GM21786 (cell line): ENCODE data around the gene ETF1.

ENCODE experiments used
- ATAC-seq: cut with Tn5 transposase; IDR thresholded peaks from one replicate; pipeline ENCODE4 v1.9.1; 2021; ENCODE audit not compliant: unreplicated experiment

The ETF1 gene

DNA sequence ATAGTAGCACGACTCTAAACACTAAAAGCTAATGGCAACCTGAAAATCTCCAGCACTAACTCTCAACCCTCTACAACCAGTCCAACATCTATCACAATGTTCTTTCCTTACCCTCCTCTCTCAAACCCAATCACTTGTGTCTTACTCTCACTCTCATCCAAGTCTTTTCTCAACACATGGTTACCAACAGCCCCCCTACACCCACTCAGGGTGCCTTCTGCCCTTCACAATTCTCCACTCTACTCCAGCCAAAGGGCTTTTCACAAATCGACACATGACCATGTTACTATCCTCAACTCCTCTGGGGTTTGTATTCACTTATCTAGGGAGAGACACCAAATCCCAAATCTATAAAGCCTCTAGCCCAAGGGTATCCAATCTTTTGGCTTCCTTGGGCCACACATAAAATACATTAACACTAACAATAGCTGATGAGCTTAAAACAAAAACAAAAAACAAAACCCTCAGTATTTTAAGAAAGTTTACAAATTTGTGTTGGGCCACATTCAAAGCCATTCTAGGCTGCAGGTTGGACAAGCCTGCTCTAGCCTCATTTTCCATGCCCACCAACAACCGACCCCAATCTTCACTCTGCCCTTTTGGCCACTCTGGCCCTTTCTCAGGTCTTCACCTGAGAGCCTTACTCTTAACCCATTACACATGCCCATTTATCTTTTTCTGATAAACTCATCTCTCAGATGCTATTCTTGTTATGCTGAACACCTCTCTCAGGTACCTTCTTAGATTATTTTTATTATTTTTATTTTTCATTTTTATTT lies 20.5 kb upstream of the ETF1 start:
- ATAC-seq = no peak

DNA sequence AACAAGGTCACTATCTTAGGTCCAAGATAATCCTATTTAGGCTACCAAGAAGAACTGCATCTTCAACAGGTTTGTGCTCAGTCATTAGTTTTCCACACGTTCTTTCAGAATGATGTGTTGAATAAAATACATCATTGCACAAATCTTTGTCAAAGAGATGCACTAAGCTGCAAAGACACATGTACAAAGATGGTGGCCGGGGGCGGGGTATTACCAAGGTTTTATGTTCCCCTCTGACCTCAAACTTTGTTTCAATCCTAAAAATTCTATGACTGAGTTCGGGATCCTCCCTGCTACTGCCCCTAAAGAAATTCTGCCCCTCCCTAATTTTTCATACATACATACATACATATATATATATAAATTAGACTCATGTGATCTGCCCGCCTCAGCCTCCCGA lies 17.9 kb upstream of the ETF1 start:
- ATAC-seq = no peak

DNA sequence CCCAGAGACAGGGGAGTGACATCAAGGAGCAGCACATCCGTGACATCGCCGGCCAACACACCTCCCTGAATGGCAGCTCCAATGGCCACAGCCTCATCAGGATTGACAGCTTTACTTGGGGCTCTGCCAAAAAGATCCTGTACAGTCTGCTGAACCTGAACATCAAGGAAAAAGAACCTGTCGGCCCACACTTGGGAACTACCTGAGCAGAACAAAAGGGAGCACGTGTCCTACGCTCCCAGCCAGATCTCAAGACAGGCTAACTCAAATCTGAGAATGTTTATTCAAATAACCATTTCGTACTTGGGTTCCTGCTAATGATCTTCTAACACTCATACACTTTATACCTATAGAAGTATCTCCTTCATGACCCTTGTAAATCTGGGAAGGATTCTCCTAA lies 16.9 kb upstream of the ETF1 start:
- no peak for ATAC-seq

GRCh38 chr5:138557677-138558076 lies 14.6 kb upstream of the ETF1 start:
- ATAC-seq = no peak

GRCh38 chr5:138554143-138554542 lies 11.1 kb upstream of the ETF1 start:
- ATAC-seq = no peak

- no peak for ATAC-seq
These were observed 10.5 kb upstream of the ETF1 start for GRCh38 chr5:138553437-138554095.

GRCh38 chr5:138552657-138553056 lies 9.6 kb upstream of the ETF1 start:
- no peak for ATAC-seq

DNA sequence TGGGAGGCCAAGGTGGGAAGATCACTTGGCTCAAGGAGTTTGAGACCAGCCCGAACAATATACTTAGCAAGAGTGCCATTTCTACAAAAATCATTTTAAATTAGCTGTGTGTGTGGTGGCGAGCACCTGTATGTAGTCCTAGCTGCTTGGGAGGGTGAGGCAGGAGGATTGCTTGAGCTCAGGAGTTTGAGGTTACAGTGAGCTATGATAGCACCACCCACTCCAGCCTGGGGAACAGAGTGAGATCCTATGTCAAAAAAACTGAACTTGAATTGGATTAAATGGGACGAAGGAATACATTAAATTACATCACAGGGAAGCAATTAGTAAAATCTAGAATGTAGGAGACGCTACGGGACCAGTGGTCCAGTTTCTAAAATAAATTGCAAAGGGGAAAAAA lies 6.4 kb upstream of the ETF1 start:
- no peak for ATAC-seq

DNA sequence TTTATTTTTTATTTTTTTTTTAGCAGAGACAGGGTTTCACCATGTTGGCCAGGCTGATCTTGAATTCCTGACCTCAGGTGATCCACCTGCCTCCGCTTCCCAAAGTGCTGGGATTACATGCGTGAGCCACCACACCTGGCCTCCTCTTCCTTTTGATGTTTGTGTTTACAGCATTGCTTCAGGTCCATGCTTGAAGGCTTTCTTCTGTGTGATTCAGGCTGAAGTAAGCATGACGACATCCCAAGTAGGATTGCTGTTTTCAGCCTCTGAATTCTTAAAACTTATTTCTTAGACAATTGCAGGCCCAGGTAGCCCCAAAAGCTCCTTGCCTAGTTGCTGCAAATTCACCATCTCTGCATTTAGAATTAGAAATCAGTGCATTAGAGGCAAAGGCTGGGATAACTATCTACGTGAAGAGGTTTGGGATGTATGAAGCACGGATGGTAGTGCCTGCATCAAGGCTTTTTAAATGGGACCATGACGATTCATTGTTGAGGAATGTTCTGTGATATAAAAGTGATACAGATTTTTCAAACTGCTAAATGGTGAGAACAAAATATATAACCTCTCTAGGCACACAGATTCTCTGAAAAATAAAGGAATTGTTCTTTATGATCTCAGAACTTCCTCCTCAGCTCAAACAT lies 3.0 kb upstream of the ETF1 start:
- ATAC-seq = no peak

- no peak for ATAC-seq
These were observed 1.4 kb upstream of the ETF1 start for GRCh38 chr5:138544181-138545134.

DNA sequence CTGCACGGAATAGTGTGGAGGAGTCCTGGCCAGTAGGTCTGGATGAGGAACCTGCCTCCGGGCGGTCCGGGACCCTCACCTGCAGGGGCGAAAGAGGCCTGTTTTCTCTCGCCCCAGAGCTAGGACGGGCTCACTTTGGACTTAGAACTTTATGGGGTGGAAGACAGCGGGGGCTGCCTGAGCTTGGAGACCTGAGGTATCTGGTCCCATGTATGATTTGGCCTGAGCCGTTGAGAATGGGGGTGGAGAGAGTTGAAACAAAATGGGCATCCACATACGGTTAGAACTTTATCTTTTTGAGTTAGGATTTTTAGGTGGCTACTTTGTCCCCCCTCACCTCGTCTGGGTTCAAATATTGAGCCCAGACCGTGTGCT lies 681 bp upstream of the ETF1 start:
- ATAC-seq = peak; percentile 34

DNA sequence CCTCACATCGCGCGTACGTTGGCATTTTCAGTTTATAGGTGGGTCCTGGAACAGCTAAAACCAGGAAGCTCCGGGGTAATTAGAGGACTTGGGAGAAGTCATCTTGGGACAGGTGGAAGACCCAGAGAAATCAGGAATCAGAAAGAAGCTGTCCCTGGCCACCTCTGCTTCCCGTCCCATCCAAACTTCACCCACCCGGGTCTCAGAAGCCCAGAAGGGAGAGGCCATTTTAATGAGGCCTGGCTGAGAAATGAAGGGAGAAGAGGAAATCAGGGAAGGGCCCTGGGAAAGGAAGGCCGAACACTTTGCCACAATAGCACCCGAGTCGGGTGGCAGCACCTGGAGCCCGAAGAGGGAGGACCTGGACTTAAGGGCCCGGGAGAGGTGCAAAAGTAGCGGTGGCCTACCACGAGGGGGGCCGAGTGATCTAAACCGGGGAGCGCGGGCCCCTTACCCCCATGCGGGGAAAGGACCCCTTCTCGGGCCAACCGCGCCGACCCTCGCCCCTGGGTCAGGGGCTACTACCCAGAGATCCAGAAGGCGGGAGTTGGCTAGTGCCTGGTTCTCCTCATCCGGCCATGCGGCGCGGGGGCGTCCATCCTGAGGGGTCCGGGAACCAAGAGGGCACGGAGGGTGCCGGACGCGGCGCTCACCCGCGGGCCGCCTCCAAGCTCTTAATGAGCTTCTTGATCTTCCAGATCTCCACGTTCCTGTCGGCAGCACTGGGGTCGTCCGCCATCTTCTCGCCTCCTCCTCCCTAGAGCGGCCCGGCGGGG lies 668 bp downstream of the ETF1 start:
- no peak for ATAC-seq

GRCh38 chr5:138541511-138542179 lies 1.4 kb downstream of the ETF1 start:
- no peak for ATAC-seq

DNA sequence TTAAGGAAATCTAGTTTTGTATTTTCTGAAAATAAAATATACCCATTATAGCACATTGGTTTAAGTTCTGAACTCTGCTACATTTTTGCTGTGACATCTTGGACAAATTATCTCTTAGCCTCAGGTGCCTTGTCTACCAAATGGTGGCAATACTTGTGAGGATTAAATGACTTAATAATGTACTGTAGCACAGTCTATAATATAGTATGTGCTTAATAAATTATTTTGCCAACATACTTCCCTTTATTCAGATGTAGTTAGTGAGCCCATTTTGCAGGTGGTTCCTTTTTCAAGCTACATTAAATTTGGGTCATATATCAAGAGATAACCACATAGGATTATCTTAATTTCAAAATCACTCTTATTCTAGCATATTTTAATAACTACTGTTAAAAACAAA lies 3.2 kb downstream of the ETF1 start:
- no peak for ATAC-seq

DNA sequence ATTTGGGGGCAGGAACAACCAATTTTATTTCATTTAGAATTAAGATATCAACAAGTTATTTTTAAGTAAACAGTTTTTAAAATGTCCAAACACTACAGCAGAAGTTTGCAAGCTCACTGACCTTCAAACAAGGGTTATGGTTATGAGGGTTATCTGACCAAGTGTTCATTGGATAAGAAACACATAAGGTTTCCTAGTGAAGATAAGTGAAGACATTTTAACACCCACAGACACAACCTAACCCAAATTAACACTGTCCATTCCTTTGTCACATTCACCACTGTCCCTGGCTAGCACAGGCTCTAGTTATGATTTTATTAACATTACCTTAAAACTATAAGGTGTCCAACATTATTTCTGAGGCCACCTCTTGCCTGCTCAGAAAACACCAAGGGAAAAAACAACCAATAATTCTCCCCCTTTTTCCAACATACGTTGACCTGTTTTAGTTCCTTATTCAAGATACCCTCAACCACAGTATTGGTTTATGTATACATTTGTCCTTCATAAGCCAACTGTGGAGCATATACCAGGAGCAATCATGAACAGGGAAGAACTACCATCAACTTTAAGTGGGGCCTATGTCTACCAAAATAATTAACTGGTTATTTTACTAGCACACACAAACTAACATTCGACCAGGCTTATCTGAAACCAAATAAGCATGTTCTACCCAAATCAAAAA lies 4.0 kb downstream of the ETF1 start:
- no peak for ATAC-seq

DNA sequence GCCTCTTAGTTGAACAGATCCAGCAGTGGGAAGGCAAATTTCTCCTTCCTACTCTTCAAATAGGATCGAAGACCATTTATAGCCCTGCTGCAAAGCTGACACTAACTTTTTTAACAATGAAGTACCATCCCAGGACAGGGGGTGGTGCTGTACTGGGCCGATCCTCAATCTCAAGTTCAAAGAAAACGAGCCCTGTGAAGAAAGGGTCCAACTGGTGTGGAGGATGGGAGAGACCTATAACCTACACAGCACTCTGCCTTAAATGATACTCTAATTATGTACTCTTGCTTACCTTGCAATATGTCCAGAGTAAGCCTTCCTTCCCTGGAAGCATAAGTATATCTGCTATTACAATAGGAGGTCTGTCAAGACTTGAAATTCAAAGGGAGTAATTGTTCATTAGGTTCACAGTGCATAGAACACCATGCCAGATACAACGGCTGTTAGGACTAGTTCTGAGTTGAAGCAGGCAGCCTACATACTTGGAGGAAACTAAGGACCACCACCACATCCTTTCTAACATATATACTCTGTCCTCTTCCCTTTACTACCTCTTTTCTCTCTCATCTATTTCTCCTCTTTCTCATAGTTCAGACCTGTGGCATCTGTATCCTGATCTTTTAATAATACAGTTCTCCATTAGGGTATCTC lies 6.2 kb downstream of the ETF1 start:
- no peak for ATAC-seq

- no peak for ATAC-seq
These were observed 6.8 kb downstream of the ETF1 start for GRCh38 chr5:138536215-138536614.

DNA sequence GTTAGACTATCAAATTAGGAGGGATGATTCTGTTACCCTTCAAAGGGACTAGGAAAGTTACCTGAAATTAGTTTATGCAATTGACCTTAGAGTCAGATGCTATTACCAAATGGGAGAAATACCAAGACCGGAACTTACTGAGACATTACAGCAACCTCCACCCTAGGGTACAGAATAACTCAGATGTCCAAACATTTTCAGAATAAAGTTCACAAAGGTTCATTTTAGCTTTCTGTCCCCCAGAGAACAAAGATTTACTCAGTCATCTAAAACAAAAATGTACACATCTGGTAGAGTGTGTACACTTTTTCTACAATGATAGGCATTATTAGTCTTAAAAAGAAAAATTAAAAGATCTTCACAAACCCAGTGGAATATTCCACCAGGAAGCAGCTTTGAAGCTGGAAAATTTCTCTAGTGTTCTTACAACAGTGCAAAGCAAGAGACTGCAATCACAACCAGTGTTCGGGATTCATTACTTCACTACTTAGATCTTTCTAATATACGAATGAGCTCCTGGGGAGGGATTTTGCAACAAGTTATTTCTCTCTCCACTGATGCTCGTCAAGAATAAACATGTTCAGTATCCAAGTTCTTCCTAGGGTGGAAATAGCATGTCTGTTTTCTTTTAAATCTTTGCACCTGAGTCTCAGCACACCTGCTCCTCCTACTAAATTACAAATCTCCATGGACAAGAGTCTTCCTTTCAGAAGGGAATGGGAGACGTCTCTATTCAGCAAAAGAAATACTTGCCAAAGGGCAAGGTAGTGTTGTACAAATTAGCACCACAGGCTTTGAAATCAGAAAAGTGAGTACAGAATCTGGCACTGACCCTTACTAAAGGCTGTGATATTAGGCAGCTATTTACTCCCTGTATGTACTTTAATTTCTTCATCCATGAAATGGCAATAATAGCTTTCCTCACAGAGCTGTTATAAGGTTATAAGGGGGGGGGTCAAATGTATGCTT lies 8.8 kb downstream of the ETF1 start:
- no peak for ATAC-seq
